AG08396 (cell line): ENCODE data around the gene TJP3.

Experiments used
- DNase-seq: peaks from one replicate; pipeline ENCODE4 v3.0.0; 2012; ENCODE audit warnings: low spot score, mixed read lengths

The TJP3 gene

GRCh38 chr19:3670796-3671679, 37.1 kb upstream of the TJP3 start:
- DNase-seq: peak; percentile 87

GRCh38 chr19:3671680-3672574, 36.3 kb upstream of the TJP3 start:
- DNase-seq: no peak

GRCh38 chr19:3672575-3672948, 35.6 kb upstream of the TJP3 start:
- no peak for DNase-seq

GRCh38 chr19:3672993-3673392, 35.2 kb upstream of the TJP3 start:
- no peak for DNase-seq

GRCh38 chr19:3673506-3674439, 34.4 kb upstream of the TJP3 start:
- no peak for DNase-seq

- no peak for DNase-seq
Observed at GRCh38 chr19:3674784-3675543, 33.2 kb upstream of the TJP3 start.

GRCh38 chr19:3678188-3678587, 30.0 kb upstream of the TJP3 start:
- DNase-seq: no peak

GRCh38 chr19:3679138-3679537, 29.0 kb upstream of the TJP3 start:
- no peak for DNase-seq

GRCh38 chr19:3679581-3679980, 28.6 kb upstream of the TJP3 start:
- no peak for DNase-seq

GRCh38 chr19:3680939-3681338, 27.2 kb upstream of the TJP3 start:
- no peak for DNase-seq

GRCh38 chr19:3682286-3682685, 25.9 kb upstream of the TJP3 start:
- DNase-seq: no peak

- DNase-seq: no peak
Observed at GRCh38 chr19:3682741-3683404, 25.3 kb upstream of the TJP3 start.

GRCh38 chr19:3683405-3684053, 24.7 kb upstream of the TJP3 start:
- no peak for DNase-seq

GRCh38 chr19:3684054-3684816, 23.9 kb upstream of the TJP3 start:
- DNase-seq: no peak

- no peak for DNase-seq
Observed at GRCh38 chr19:3684817-3685410, 23.3 kb upstream of the TJP3 start.

GRCh38 chr19:3687393-3687773, 20.8 kb upstream of the TJP3 start:
- DNase-seq: no peak

GRCh38 chr19:3687774-3688706, 20.1 kb upstream of the TJP3 start:
- DNase-seq: no peak
